ENCODE measurements around the gene HTATIP2.

Gene HTATIP2

GRCh38 chr11:20406484-20406883 lies 43.0 kb downstream of the HTATIP2 start:
- Histone ChIP-seq H3K23ac (ENCODE audit: low read length in 2 of 2) (no peak overlapping the region), H2AFZ (ENCODE audit: low read depth, low read length) (no peak overlapping the region), H3K4me1 (ENCODE audit: control insufficient read depth, insufficient read depth, low read depth, low read length) (no peaks in the 10 kb centered on the region), H3K79me1 (replicated peaks; ENCODE audit: low read length, poor library complexity, severe bottlenecking) (no peaks in the 10 kb centered on the region), H3K14ac (ENCODE audit: low read length in 2 of 2) (no peak overlapping the region), H2BK5ac (ENCODE audit: low read depth, low read length, poor library complexity, severe bottlenecking) (no peak overlapping the region), H4K8ac (ENCODE audit: low read length) (no peak overlapping the region), H3K27me3 (ENCODE audit: control insufficient read depth in 1 of 2, insufficient read depth in 1 of 2, low read length in 2 of 2) (no peaks in the 10 kb centered on the region), H3K36me3 (ENCODE audit: control insufficient read depth in 1 of 2, insufficient read depth in 2 of 2, low read depth in 1 of 2, low read length in 2 of 2) (peaks cover 2 to 59% of the 10 kb centered on the region in 2 experiments), H2BK120ac (ENCODE audit: low read depth, low read length) (no peak overlapping the region), H3K18ac (ENCODE audit: low read depth in 1 of 2, low read length in 2 of 2) (no peak overlapping the region), H2BK15ac (ENCODE audit: low read depth, poor library complexity, severe bottlenecking) (no peak overlapping the region), H3K4me2 (ENCODE audit: low read length, poor library complexity, severe bottlenecking) (no peak overlapping the region), H4K91ac (ENCODE audit: low read length) (no peak overlapping the region), H3K4ac (ENCODE audit: low read depth in 1 of 2, low read length in 2 of 2) (no peak overlapping the region), H3K9ac (ENCODE audit: low read length) (no peak overlapping the region), H3K9me3 (ENCODE audit: control insufficient read depth, low read length) (no peaks in the 10 kb centered on the region), H3K4me3 (ENCODE audit: insufficient read depth in 1 of 2, low read depth in 1 of 2, low read length in 2 of 2) (no peak overlapping the region), H2BK12ac (ENCODE audit: low read length in 2 of 2) (no peak overlapping the region), H3K27ac (ENCODE audit: low read length, poor library complexity, severe bottlenecking) (no peak overlapping the region), H2AK5ac (ENCODE audit: low read length, severe bottlenecking) (no peak overlapping the region)
- DNase-seq: no peak

DNA sequence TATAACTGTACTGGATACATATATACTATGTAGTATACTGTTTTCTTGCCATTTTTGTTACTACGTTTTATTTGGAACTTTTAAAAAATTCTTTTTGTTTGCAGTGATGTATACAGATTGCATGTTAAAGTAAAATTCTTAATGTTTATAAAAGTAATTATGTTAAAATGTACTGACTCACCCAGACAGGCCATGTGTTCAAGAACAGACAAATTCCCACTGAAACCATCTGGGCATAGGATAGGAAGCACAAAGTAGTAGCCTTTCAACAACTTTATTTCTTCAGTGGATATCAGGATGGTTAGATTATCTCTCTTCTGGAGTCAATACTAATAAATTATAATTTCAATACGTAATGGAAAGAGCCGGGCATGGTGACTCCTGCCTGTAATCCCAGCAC lies 43.8 kb downstream of the HTATIP2 start:
- Histone ChIP-seq H3K4me3 (ENCODE audit: insufficient read depth in 1 of 2, low read depth in 1 of 2, low read length in 2 of 2) (no peak overlapping the region), H2AFZ (ENCODE audit: low read depth, low read length) (no peak overlapping the region), H3K27ac (ENCODE audit: low read length, poor library complexity, severe bottlenecking) (no peak overlapping the region), H2BK120ac (ENCODE audit: low read depth, low read length) (no peak overlapping the region), H3K27me3 (ENCODE audit: control insufficient read depth in 1 of 2, insufficient read depth in 1 of 2, low read length in 2 of 2) (no peaks in the 10 kb centered on the region), H2BK5ac (ENCODE audit: low read depth, low read length, poor library complexity, severe bottlenecking) (no peak overlapping the region), H3K9ac (ENCODE audit: low read length) (no peak overlapping the region), H3K14ac (ENCODE audit: low read length in 2 of 2) (no peak overlapping the region), H4K8ac (ENCODE audit: low read length) (no peak overlapping the region), H2BK12ac (ENCODE audit: low read length in 2 of 2) (no peak overlapping the region), H3K4ac (ENCODE audit: low read depth in 1 of 2, low read length in 2 of 2) (no peak overlapping the region), H3K36me3 (ENCODE audit: control insufficient read depth in 1 of 2, insufficient read depth in 2 of 2, low read depth in 1 of 2, low read length in 2 of 2) (peaks cover 2 to 62% of the 10 kb centered on the region in 2 experiments), H3K4me2 (ENCODE audit: low read length, poor library complexity, severe bottlenecking) (no peak overlapping the region), H3K18ac (ENCODE audit: low read depth in 1 of 2, low read length in 2 of 2) (no peak overlapping the region), H3K23ac (ENCODE audit: low read length in 2 of 2) (no peak overlapping the region), H2AK5ac (ENCODE audit: low read length, severe bottlenecking) (no peak overlapping the region), H3K4me1 (ENCODE audit: control insufficient read depth, insufficient read depth, low read depth, low read length) (no peaks in the 10 kb centered on the region), H3K9me3 (ENCODE audit: control insufficient read depth, low read length) (no peaks in the 10 kb centered on the region), H2BK15ac (ENCODE audit: low read depth, poor library complexity, severe bottlenecking) (no peak overlapping the region), H4K91ac (ENCODE audit: low read length) (no peak overlapping the region), H3K79me1 (replicated peaks; ENCODE audit: low read length, poor library complexity, severe bottlenecking) (no peaks in the 10 kb centered on the region)
- whole genome bisulfite sequencing: 100% methylated on average over 2 of the region's 3 CpGs
- no peak for DNase-seq

DNA sequence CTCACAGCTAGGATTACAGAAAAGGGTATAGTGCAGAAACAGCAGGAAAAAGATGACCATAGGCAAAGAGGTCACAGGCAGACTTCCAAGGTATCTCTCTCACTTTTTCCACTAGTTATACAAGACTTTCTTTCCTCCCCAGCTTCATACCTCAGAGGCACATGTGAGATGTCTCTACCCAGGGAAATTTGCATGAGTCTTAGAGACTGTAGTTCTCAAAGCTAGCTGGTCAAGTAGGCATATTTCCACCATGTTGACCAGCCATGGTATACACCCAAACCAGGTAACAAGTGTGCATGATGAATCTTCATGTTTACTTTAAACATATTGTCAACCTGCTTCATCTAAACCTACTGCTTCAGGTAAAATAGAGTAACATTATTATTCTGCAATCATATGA lies 51.9 kb downstream of the HTATIP2 start:
- H3K9me3 ChIP-seq (ENCODE audit: control insufficient read depth, low read length): no peaks in the 10 kb centered on the region
- H3K18ac ChIP-seq (ENCODE audit: low read depth in 1 of 2, low read length in 2 of 2): no peak overlapping the region
- no peak overlapping the region for H4K8ac ChIP-seq (ENCODE audit: low read length)
- no peak overlapping the region for H3K14ac ChIP-seq (ENCODE audit: low read length in 2 of 2)
- H2BK12ac ChIP-seq (ENCODE audit: low read length in 2 of 2): no peak overlapping the region
- H3K23ac ChIP-seq (ENCODE audit: low read length in 2 of 2): no peak overlapping the region
- no peak overlapping the region for H3K4me3 ChIP-seq (ENCODE audit: insufficient read depth in 1 of 2, low read depth in 1 of 2, low read length in 2 of 2)
- H4K91ac ChIP-seq (ENCODE audit: low read length): no peak overlapping the region
- H3K36me3 ChIP-seq (ENCODE audit: control insufficient read depth in 1 of 2, insufficient read depth in 2 of 2, low read depth in 1 of 2, low read length in 2 of 2): peaks cover 3 to 59% of the 10 kb centered on the region in 2 experiments
- H3K4me1 ChIP-seq (ENCODE audit: control insufficient read depth, insufficient read depth, low read depth, low read length): no peaks in the 10 kb centered on the region
- no peak overlapping the region for H3K4ac ChIP-seq (ENCODE audit: low read depth in 1 of 2, low read length in 2 of 2)
- no peak overlapping the region for H2BK120ac ChIP-seq (ENCODE audit: low read depth, low read length)
- no peak overlapping the region for H3K27ac ChIP-seq (ENCODE audit: low read length, poor library complexity, severe bottlenecking)
- DNase-seq: no peak
- H2BK5ac ChIP-seq (ENCODE audit: low read depth, low read length, poor library complexity, severe bottlenecking): no peak overlapping the region
- no peak overlapping the region for H3K9ac ChIP-seq (ENCODE audit: low read length)
- H3K79me1 ChIP-seq (replicated peaks; ENCODE audit: low read length, poor library complexity, severe bottlenecking): peaks cover 2% of the 10 kb centered on the region
- no peak overlapping the region for H2AFZ ChIP-seq (ENCODE audit: low read depth, low read length)
- no peak overlapping the region for H2AK5ac ChIP-seq (ENCODE audit: low read length, severe bottlenecking)
- no peak overlapping the region for H2BK15ac ChIP-seq (ENCODE audit: low read depth, poor library complexity, severe bottlenecking)
- no peaks in the 10 kb centered on the region for H3K27me3 ChIP-seq (ENCODE audit: control insufficient read depth in 1 of 2, insufficient read depth in 1 of 2, low read length in 2 of 2)
- H3K4me2 ChIP-seq (ENCODE audit: low read length, poor library complexity, severe bottlenecking): no peak overlapping the region

DNA sequence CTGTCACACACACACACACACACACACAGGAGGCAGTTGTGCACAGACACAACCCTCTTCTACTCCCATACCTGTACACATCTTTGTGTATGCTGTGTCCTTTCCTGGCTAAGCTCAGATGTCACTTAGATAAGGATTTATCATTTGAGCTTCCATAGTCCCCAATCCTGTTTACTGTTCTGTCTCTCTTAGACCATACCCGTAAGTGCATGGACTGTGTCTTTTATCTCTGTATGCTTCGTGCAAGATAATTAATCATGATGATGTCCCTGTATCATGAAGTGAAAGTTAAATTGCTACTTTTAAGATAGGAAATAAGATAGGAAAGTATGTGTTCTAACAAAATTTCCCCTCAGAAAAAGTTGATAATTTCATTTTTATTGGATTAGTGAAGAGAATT lies 54.3 kb downstream of the HTATIP2 start:
- Histone ChIP-seq H2BK15ac (ENCODE audit: low read depth, poor library complexity, severe bottlenecking) (no peak overlapping the region), H4K91ac (ENCODE audit: low read length) (no peak overlapping the region), H2BK12ac (ENCODE audit: low read length in 2 of 2) (no peak overlapping the region), H3K4me2 (ENCODE audit: low read length, poor library complexity, severe bottlenecking) (no peak overlapping the region), H3K79me1 (replicated peaks; ENCODE audit: low read length, poor library complexity, severe bottlenecking) (peaks cover 4% of the 10 kb centered on the region), H3K9ac (ENCODE audit: low read length) (no peak overlapping the region), H3K36me3 (ENCODE audit: control insufficient read depth in 1 of 2, insufficient read depth in 2 of 2, low read depth in 1 of 2, low read length in 2 of 2) (peaks cover 8 to 53% of the 10 kb centered on the region in 2 experiments), H3K23ac (ENCODE audit: low read length in 2 of 2) (no peak overlapping the region), H3K4me1 (ENCODE audit: control insufficient read depth, insufficient read depth, low read depth, low read length) (no peaks in the 10 kb centered on the region), H3K27me3 (ENCODE audit: control insufficient read depth in 1 of 2, insufficient read depth in 1 of 2, low read length in 2 of 2) (no peaks in the 10 kb centered on the region), H3K18ac (ENCODE audit: low read depth in 1 of 2, low read length in 2 of 2) (no peak overlapping the region), H4K8ac (ENCODE audit: low read length) (no peak overlapping the region), H2AFZ (ENCODE audit: low read depth, low read length) (no peak overlapping the region), H2BK5ac (ENCODE audit: low read depth, low read length, poor library complexity, severe bottlenecking) (no peak overlapping the region), H3K14ac (ENCODE audit: low read length in 2 of 2) (no peak overlapping the region), H3K9me3 (ENCODE audit: control insufficient read depth, low read length) (no peaks in the 10 kb centered on the region), H3K4ac (ENCODE audit: low read depth in 1 of 2, low read length in 2 of 2) (no peak overlapping the region), H2BK120ac (ENCODE audit: low read depth, low read length) (no peak overlapping the region), H2AK5ac (ENCODE audit: low read length, severe bottlenecking) (no peak overlapping the region), H3K4me3 (ENCODE audit: insufficient read depth in 1 of 2, low read depth in 1 of 2, low read length in 2 of 2) (no peak overlapping the region), H3K27ac (ENCODE audit: low read length, poor library complexity, severe bottlenecking) (no peak overlapping the region)
- WGBS: 75% methylated on average over 2 of the region's 2 CpGs
- DNase-seq: no peak

All from mesenchymal stem cell (in vitro differentiated cells and primary cell).